GM18517 (cell line): ENCODE results near the gene CFD.
"Not testable (repeated sequence)": the region's sequence is repeated elsewhere in the genome, so short reads cannot be mapped to it uniquely, and the experiment has no call there.

Source experiments
- ATAC-seq: cut with Tn5 transposase; IDR thresholded peaks from one replicate; pipeline ENCODE4 v1.9.1; 2021; ENCODE audit warnings: mild to moderate bottlenecking, moderate library complexity; ENCODE audit not compliant: unreplicated experiment

The CFD gene

GRCh38 chr19:887599-887998, 28.1 kb downstream of the CFD start:
- ATAC-seq = no peak

GRCh38 chr19:888581-889385, 29.3 kb downstream of the CFD start:
- ATAC-seq = no peak

- no peak for ATAC-seq
These were observed 30.3 kb downstream of the CFD start for GRCh38 chr19:889662-890295.

GRCh38 chr19:890831-891230, 31.4 kb downstream of the CFD start:
- ATAC-seq = no peak

GRCh38 chr19:891421-892200, 32.1 kb downstream of the CFD start:
- ATAC-seq = not testable (repeated sequence)

- no peak for ATAC-seq
These were observed 32.9 kb downstream of the CFD start for GRCh38 chr19:892243-892893.

GRCh38 chr19:892894-893689, 33.6 kb downstream of the CFD start, which contains the start of the genes MED16 and RNU6-9:
Gene MED16, minus strand, starts transcription at chr19:893187. Its CDS starts 2,056 bp downstream, at chr19:891131.
Gene RNU6-9, plus strand, starts transcription at chr19:893484.
- ATAC-seq = peak; percentile 81

GRCh38 chr19:896434-896833, 37.0 kb downstream of the CFD start:
- no peak for ATAC-seq

GRCh38 chr19:896999-897398, 37.5 kb downstream of the CFD start:
- ATAC-seq = no peak

GRCh38 chr19:897442-898039, 38.1 kb downstream of the CFD start:
- no peak for ATAC-seq

- no peak for ATAC-seq
These were observed 39.2 kb downstream of the CFD start for GRCh38 chr19:898663-899062.

GRCh38 chr19:899336-900042, 40.0 kb downstream of the CFD start:
- no peak for ATAC-seq

- ATAC-seq = no peak
These were observed 40.5 kb downstream of the CFD start for GRCh38 chr19:900043-900301.

GRCh38 chr19:900302-901111, 41.0 kb downstream of the CFD start:
- no peak for ATAC-seq

- no peak for ATAC-seq
These were observed 42.0 kb downstream of the CFD start for GRCh38 chr19:901216-902092.

GRCh38 chr19:902093-902370, 42.6 kb downstream of the CFD start:
- ATAC-seq = no peak

GRCh38 chr19:902446-903226, 43.2 kb downstream of the CFD start:
- ATAC-seq = no peak
